H9 (cell line): ENCODE measurements around the gene C19orf33. TPM values are rescaled to one million over a fixed set of nuclear protein-coding genes. Genes with fewer than 3 reads are reported as not detected.

Source experiments
- DNase-seq: peaks from one replicate; pipeline ENCODE4 v3.0.0-alpha.2; 2017
- H2AFZ ChIP-seq: one replicate; pipeline ENCODE4 v1.6.1; 2013; ENCODE audit warnings: mild to moderate bottlenecking, low read length, control low read depth, moderate library complexity
- H2AK5ac ChIP-seq: 2 replicates; pipeline ENCODE4 v1.6.1; 2013; ENCODE audit warnings: low read length, control low read depth, mixed read lengths; ENCODE audit not compliant: insufficient read length
- H2BK120ac ChIP-seq: one replicate; pipeline ENCODE4 v1.6.1; 2013; ENCODE audit warnings: low read depth, mild to moderate bottlenecking, low read length, control low read depth, inconsistent platforms; ENCODE audit not compliant: poor library complexity, severe bottlenecking
- H2BK12ac ChIP-seq: 2 replicates; pipeline ENCODE4 v1.6.1; 2013; ENCODE audit warnings: low read length, control low read depth, mixed read lengths, low read depth; ENCODE audit not compliant: insufficient read length
- H2BK15ac ChIP-seq: 2 replicates; pipeline ENCODE4 v1.6.1; 2013; ENCODE audit warnings: low read depth, low read length, control low read depth
- H2BK20ac ChIP-seq: one replicate; pipeline ENCODE4 v1.6.1; 2013; ENCODE audit warnings: low read depth, mild to moderate bottlenecking, low read length, control low read depth, inconsistent platforms; ENCODE audit not compliant: poor library complexity, severe bottlenecking
- H2BK5ac ChIP-seq: 2 replicates; pipeline ENCODE4 v1.6.1; 2013; ENCODE audit warnings: low read length, control low read depth, mixed read lengths; ENCODE audit not compliant: insufficient read length
- H3K14ac ChIP-seq: 2 replicates; pipeline ENCODE4 v1.6.1; 2013; ENCODE audit warnings: low read length, control low read depth; ENCODE audit not compliant: insufficient read depth
- H3K18ac ChIP-seq: 2 replicates; pipeline ENCODE4 v1.6.1; 2013; ENCODE audit warnings: low read depth, mild to moderate bottlenecking, mixed read lengths, low read length, control low read depth; ENCODE audit not compliant: insufficient read length
- H3K23ac ChIP-seq: 2 replicates; pipeline ENCODE4 v1.6.1; 2013; ENCODE audit warnings: low read length, control low read depth, mixed read lengths, low read depth; ENCODE audit not compliant: insufficient read length
- H3K23me2 ChIP-seq: 2 replicates; pipeline ENCODE4 v1.6.1; 2013; ENCODE audit warnings: low read depth, mild to moderate bottlenecking, mixed read lengths, low read length, control low read depth; ENCODE audit not compliant: insufficient read length, poor library complexity, severe bottlenecking
- H3K27ac ChIP-seq: 2 replicates; pipeline ENCODE4 v1.5.1; 2013; ENCODE audit warnings: low read length, control low read depth, mixed read lengths, low read depth; ENCODE audit not compliant: insufficient read length
- H3K27me3 ChIP-seq: 2 replicates; pipeline ENCODE4 v1.6.1; 2013; ENCODE audit warnings: low read length, control low read depth, inconsistent platforms; ENCODE audit not compliant: insufficient read depth
- H3K4ac ChIP-seq: 2 replicates; pipeline ENCODE4 v1.6.1; 2013; ENCODE audit warnings: low read depth, mild to moderate bottlenecking, control low read depth, inconsistent platforms, low read length, moderate library complexity
- H3K4me1 ChIP-seq: 2 replicates; pipeline ENCODE4 v1.6.1; 2013; ENCODE audit warnings: low read length, control low read depth, inconsistent platforms; ENCODE audit not compliant: insufficient read depth
- H3K4me2 ChIP-seq: 2 replicates; pipeline ENCODE4 v1.6.1; 2013; ENCODE audit warnings: low read length, control low read depth, mixed read lengths; ENCODE audit not compliant: insufficient read length, insufficient read depth
- H3K56ac ChIP-seq: 2 replicates; pipeline ENCODE4 v1.6.1; 2013; ENCODE audit warnings: low read depth, mild to moderate bottlenecking, mixed read lengths, low read length, control low read depth; ENCODE audit not compliant: insufficient read length
- H3K79me1 ChIP-seq: 2 replicates; pipeline ENCODE4 v1.6.1; 2013; ENCODE audit warnings: low read depth, mild to moderate bottlenecking, moderate library complexity, low read length, control low read depth, inconsistent platforms; ENCODE audit not compliant: insufficient read depth, poor library complexity, severe bottlenecking
- H3K79me2 ChIP-seq: 2 replicates; pipeline ENCODE4 v1.6.1; 2013; ENCODE audit warnings: low read length, control low read depth, inconsistent platforms; ENCODE audit not compliant: insufficient read depth
- H3K9ac ChIP-seq: 2 replicates; pipeline ENCODE4 v1.6.1; 2013; ENCODE audit warnings: low read length, control low read depth, mixed read lengths; ENCODE audit not compliant: insufficient read length; ENCODE audit errors: extremely low read depth
- H3K9me3 ChIP-seq: one replicate; pipeline ENCODE4 v1.6.1; 2013; ENCODE audit warnings: low read depth, low read length, inconsistent platforms; ENCODE audit not compliant: control insufficient read depth
- H3T11ph ChIP-seq: one replicate; pipeline ENCODE4 v1.6.1; 2013; ENCODE audit warnings: mild to moderate bottlenecking, low read length, control low read depth, inconsistent platforms
- H4K20me1 ChIP-seq: one replicate; pipeline ENCODE4 v1.6.1; 2013; ENCODE audit not compliant: control insufficient read depth, insufficient read length, insufficient read depth
- H4K5ac ChIP-seq: 2 replicates; pipeline ENCODE4 v1.6.1; 2013; ENCODE audit warnings: low read depth, mild to moderate bottlenecking, mixed read lengths, low read length, control low read depth; ENCODE audit not compliant: insufficient read length
- H4K8ac ChIP-seq: replicated peaks from 2 replicates; pipeline ENCODE4 v1.6.1; 2013; ENCODE audit warnings: low read length, control low read depth, mixed read lengths, low read depth; ENCODE audit not compliant: insufficient read length
- H4K91ac ChIP-seq: 2 replicates; pipeline ENCODE4 v1.6.1; 2013; ENCODE audit warnings: low read depth, mild to moderate bottlenecking, moderate library complexity, mixed read lengths, low read length, control low read depth; ENCODE audit not compliant: insufficient read length
- H3K27ac Mint-ChIP-seq, 3 experiments: 2 replicates in 2 of 3; 3 replicates in 1 of 3; pipeline ENCODE4 v1.8.0; 2020 to 2021; ENCODE audit warnings: mixed read lengths in 3 of 3, mild to moderate bottlenecking in 1 of 3, moderate library complexity in 1 of 3
- H3K27me3 Mint-ChIP-seq: 2 replicates; pipeline ENCODE4 v1.8.0; 2021; ENCODE audit warnings: low read depth, mild to moderate bottlenecking, moderate library complexity, mixed read lengths
- H3K36me3 Mint-ChIP-seq, 3 experiments: 2 replicates in 2 of 3; 3 replicates in 1 of 3; pipeline ENCODE4 v1.8.0; 2020 to 2021; ENCODE audit warnings: low read depth in 3 of 3, mixed read lengths in 3 of 3; ENCODE audit not compliant: insufficient read depth in 1 of 3
- H3K4me1 Mint-ChIP-seq, 2 experiments: 2 replicates each; pipeline ENCODE4 v1.8.0; 2020; ENCODE audit warnings: mixed read lengths in 2 of 2
- H3K4me3 Mint-ChIP-seq, 2 experiments: 2 replicates in 1 of 2; 3 replicates in 1 of 2; pipeline ENCODE4 v1.8.0; 2020 to 2021; ENCODE audit warnings: mild to moderate bottlenecking in 2 of 2, mixed read lengths in 2 of 2, moderate library complexity in 1 of 2
- H3K9me3 Mint-ChIP-seq, 2 experiments: 2 replicates in 1 of 2; 3 replicates in 1 of 2; pipeline ENCODE4 v1.8.0; 2020; ENCODE audit warnings: mild to moderate bottlenecking in 2 of 2, mixed read lengths in 2 of 2, moderate library complexity in 1 of 2
- CTCF ChIP-seq: fragments of 200-600 bp; sonication (generic); conservative IDR thresholded peaks from 3 replicates; pipeline ENCODE4 v1.8.0; 2021; ENCODE audit warnings: antibody characterized with exemption, mild to moderate bottlenecking
- WGBS: extraction: QIAGEN DNeasy Blood & Tissue Kit; methylation state at CpG from one replicate; pipeline ENCODE4 v1.1.7; 2013; ENCODE audit warnings: missing lambda C conversion rate, low lambda C conversion rate, mixed read lengths; ENCODE audit not compliant: insufficient read length; ENCODE audit errors: extremely low coverage; 5-methylcytosine and 5-hydroxymethylcytosine counted together
- total RNA-seq: library from RNA; stranded (reverse); gene quantifications from 2 replicates; pipeline ENCODE4 v1.2.1, GENCODE V29; 2021

Gene C19orf33
- total RNA-seq, 1 experiment from 2014 or later = not detected

GRCh38 chr19:38350883-38351282 is 46.8 kb downstream of the C19orf33 start:
- Histone ChIP-seq H2AK5ac (no peak overlapping the region), H3K9me3 (no peaks in the 10 kb centered on the region), H3K14ac (no peak overlapping the region), H2AFZ (no peak overlapping the region), H4K91ac (no peak overlapping the region), H4K20me1 (no peaks in the 10 kb centered on the region), H3K27me3 (no peaks in the 10 kb centered on the region), H3K4me2 (no peak overlapping the region), H2BK20ac (no peak overlapping the region), H3K18ac (no peak overlapping the region), H4K8ac (no peak overlapping the region), H3T11ph (no peak overlapping the region), H2BK5ac (no peak overlapping the region), H3K79me2 (no peaks in the 10 kb centered on the region), H3K9ac (no peak overlapping the region), H3K4me1 (no peaks in the 10 kb centered on the region), H3K56ac (no peak overlapping the region), H3K23me2 (no peaks in the 10 kb centered on the region), H2BK15ac (no peak overlapping the region), H3K4ac (no peak overlapping the region), H4K5ac (no peak overlapping the region), H3K27ac (no peak overlapping the region), H2BK120ac (no peak overlapping the region), H3K23ac (no peak overlapping the region), H2BK12ac (no peak overlapping the region), H3K79me1 (no peaks in the 10 kb centered on the region)
- H3K9me3 Mint-ChIP-seq = no peaks in the 10 kb centered on the region
- peaks cover 0 to 5% of the 10 kb centered on the region in 2 experiments; a peak in 1 of 4 replicates for H3K4me1 Mint-ChIP-seq
- WGBS = no CpG with 5 or more reads among the region's 3 CpGs
- no peak for TF ChIP-seq CTCF
- H3K27ac Mint-ChIP-seq = 0 out of 7 replicates have a peak overlapping the region, but pooled peaks of 1 of the 3 experiments have one; percentile 35
- no peak for DNase-seq
- H3K36me3 Mint-ChIP-seq = no peaks in the 10 kb centered on the region
- peak overlapping the region in 1 of 2 experiments; percentile 6; a peak in 1 of 5 replicates for H3K4me3 Mint-ChIP-seq
- H3K27me3 Mint-ChIP-seq = peaks cover 28% of the 10 kb centered on the region
